IMR-90 (cell line): ENCODE data around the gene CST7. TPM values are rescaled to one million over a fixed set of nuclear protein-coding genes. Genes with fewer than 3 reads are reported as not detected.

Experiments used
- ATAC-seq: fragments of 200-7000 bp; cut with Tn5 transposase; 2 replicates; pipeline ENCODE4 v1.9.1; 2020; ENCODE audit warnings: low read depth, mild to moderate bottlenecking, moderate library complexity
- BruUV-seq: library from RNA; stranded (reverse); fragments of 400-500 nt; replicated peaks from 2 replicates; lab custom pipeline; 2021; lab: Mats Ljungman, UMichigan
- CTCF ChIA-PET: fragments of 300-600 bp; formaldehyde crosslinking; extraction: SDS; loops from one replicate; lab custom pipeline; 2021; ENCODE audit warnings: antibody characterized with exemption; lab: Yijun Ruan, JAX
- POLR2A ChIA-PET: fragments of 300-600 bp; sonication (Branson Sonifier 250); formaldehyde crosslinking; loops from one replicate; lab custom pipeline; 2022; ENCODE audit warnings: antibody characterized with exemption; ENCODE audit not compliant: unreplicated experiment; lab: Charles Lee
- DNase-seq: peaks from one replicate; pipeline ENCODE4 v3.0.0; 2013
- H2AFZ ChIP-seq: replicated peaks from 2 replicates; pipeline ENCODE3; 2013; ENCODE audit warnings: low read length, mild to moderate bottlenecking; ENCODE audit not compliant: poor library complexity
- H2AK5ac ChIP-seq: 2 replicates; pipeline ENCODE4 v1.6.1; 2013; ENCODE audit warnings: low read depth, low read length, inconsistent platforms
- H2AK9ac ChIP-seq: replicated peaks from 2 replicates; pipeline ENCODE3; 2013; ENCODE audit warnings: mild to moderate bottlenecking, low read depth, low read length, moderate library complexity; ENCODE audit not compliant: poor library complexity
- H2BK120ac ChIP-seq: 2 replicates; pipeline ENCODE4 v1.6.1; 2013; ENCODE audit warnings: low read depth, low read length, inconsistent platforms
- H2BK15ac ChIP-seq: 3 replicates; pipeline ENCODE4 v1.6.1; 2013; ENCODE audit warnings: low read depth, low read length, inconsistent platforms
- H2BK20ac ChIP-seq: 2 replicates; pipeline ENCODE4 v1.6.1; 2013; ENCODE audit warnings: low read depth, mild to moderate bottlenecking, inconsistent platforms, low read length, moderate library complexity
- H2BK5ac ChIP-seq: 2 replicates; pipeline ENCODE4 v1.6.1; 2013; ENCODE audit warnings: mild to moderate bottlenecking, low read depth, low read length, inconsistent platforms; ENCODE audit not compliant: poor library complexity, severe bottlenecking
- H3K14ac ChIP-seq: replicated peaks from 2 replicates; pipeline ENCODE4 v1.6.1; 2013; ENCODE audit warnings: low read depth, low read length, inconsistent platforms
- H3K18ac ChIP-seq: 2 replicates; pipeline ENCODE4 v1.6.1; 2013; ENCODE audit warnings: low read depth, low read length, control low read depth
- H3K23ac ChIP-seq: 2 replicates; pipeline ENCODE4 v1.6.1; 2013; ENCODE audit warnings: low read depth, low read length, inconsistent platforms
- H3K27ac ChIP-seq: 2 replicates; pipeline ENCODE4 v1.5.1; 2013; ENCODE audit warnings: mild to moderate bottlenecking, control low read depth, low read length; ENCODE audit not compliant: insufficient read depth
- H3K27me3 ChIP-seq: 2 replicates; pipeline ENCODE4 v1.6.1; 2013; ENCODE audit warnings: low read length; ENCODE audit not compliant: control insufficient read depth, insufficient read depth
- H3K36me3 ChIP-seq: 2 replicates; pipeline ENCODE4 v1.6.1; 2013; ENCODE audit warnings: low read length, mixed read lengths; ENCODE audit not compliant: control insufficient read depth, insufficient read depth
- H3K4ac ChIP-seq: 2 replicates; pipeline ENCODE4 v1.6.1; 2013; ENCODE audit warnings: low read depth, low read length, inconsistent platforms
- H3K4me1 ChIP-seq: 2 replicates; pipeline ENCODE4 v1.6.1; 2013; ENCODE audit warnings: low read length, mixed read lengths; ENCODE audit not compliant: control insufficient read depth, insufficient read depth
- H3K4me2 ChIP-seq: 2 replicates; pipeline ENCODE4 v1.6.1; 2013; ENCODE audit warnings: low read depth, mild to moderate bottlenecking, control low read depth, low read length, moderate library complexity
- H3K4me3 ChIP-seq: 2 replicates; pipeline ENCODE4 v1.5.1; 2013; ENCODE audit warnings: low read depth, mild to moderate bottlenecking, control low read depth, low read length, moderate library complexity; ENCODE audit not compliant: insufficient read depth
- H3K56ac ChIP-seq: 2 replicates; pipeline ENCODE4 v1.6.1; 2013; ENCODE audit warnings: low read length, inconsistent platforms; ENCODE audit not compliant: insufficient read depth; ENCODE audit errors: extremely low read depth
- H3K79me1 ChIP-seq, 2 experiments: 2 replicates each; pipeline ENCODE4 v1.6.1; 2013; ENCODE audit warnings: low read length in 2 of 2, inconsistent platforms in 1 of 2, low read depth in 1 of 2
- H3K9ac ChIP-seq: 2 replicates; pipeline ENCODE4 v1.6.1; 2013; ENCODE audit warnings: low read depth, low read length, control low read depth
- H3K9me1 ChIP-seq: 2 replicates; pipeline ENCODE4 v1.6.1; 2013; ENCODE audit warnings: low read length, inconsistent platforms; ENCODE audit not compliant: insufficient read depth
- H3K9me3 ChIP-seq: 2 replicates; pipeline ENCODE4 v1.6.1; 2013; ENCODE audit warnings: low read length; ENCODE audit not compliant: control insufficient read depth, insufficient read depth
- H4K20me1 ChIP-seq: 2 replicates; pipeline ENCODE4 v1.6.1; 2013; ENCODE audit warnings: low read length, inconsistent platforms; ENCODE audit not compliant: insufficient read depth
- H4K5ac ChIP-seq: 2 replicates; pipeline ENCODE4 v1.6.1; 2013; ENCODE audit warnings: mild to moderate bottlenecking, low read depth, low read length, control low read depth
- H4K8ac ChIP-seq, 2 experiments: 2 replicates each; pipeline ENCODE4 v1.6.1; 2013; ENCODE audit warnings: low read depth in 2 of 2, low read length in 2 of 2, control low read depth in 1 of 2, inconsistent platforms in 1 of 2
- H4K91ac ChIP-seq: 2 replicates; pipeline ENCODE4 v1.6.1; 2013; ENCODE audit warnings: low read depth, low read length, inconsistent platforms; ENCODE audit not compliant: insufficient read depth
- BHLHE40 ChIP-seq: fragments of 150-350 bp; IDR thresholded peaks from 2 replicates; pipeline ENCODE4 v1.6.1; 2016; ENCODE audit warnings: mild to moderate bottlenecking, low read depth, low read length
- NFE2L2 ChIP-seq: fragments of 150-350 bp; IDR thresholded peaks from 2 replicates; pipeline ENCODE4 v1.6.1; 2016; ENCODE audit warnings: low read depth, mild to moderate bottlenecking, low read length
- WGBS, 2 experiments: methylation state at CpG; one replicate each; pipeline versions ENCODE4 v1.1.5 to v1.1.7; 2013; ENCODE audit warnings: missing lambda C conversion rate in 2 of 2; ENCODE audit not compliant: insufficient read length in 1 of 2; ENCODE audit errors: extremely low coverage in 2 of 2; 5-methylcytosine and 5-hydroxymethylcytosine counted together
- dilution Hi-C: fragments of 300-500 bp; cut with HindIII; formaldehyde crosslinking; loops from one replicate; pipeline ENCODE4 v1.14.3; 2018; ENCODE audit warnings: low sequenced_read_pairs; ENCODE audit not compliant: unreplicated experiment
- in situ Hi-C: fragments of 300-500 bp; cut with MboI; formaldehyde crosslinking; loops from 3 replicates; pipeline ENCODE4 v1.14.3; 2019; ENCODE audit warnings: low sequenced_read_pairs, inconsistent platforms, mixed read lengths
- intact Hi-C: fragments of 100-400 bp; cut with micrococcal nuclease; formaldehyde crosslinking; loops from 2 replicates; pipeline ENCODE4 v1.10.0; 2022
- polyA plus RNA-seq, 3 experiments: library from polyadenylated mRNA; depleted of rRNA; stranded (reverse); fragments of >200 nt; gene quantifications; 2 replicates each; pipeline ENCODE4 v1.2.3, GENCODE V29; 2012; ENCODE audit warnings: low replicate concordance in 1 of 3
- total RNA-seq: library from RNA; depleted of rRNA; stranded (reverse); fragments of >200 nt; gene quantifications from 2 replicates; pipeline ENCODE4 v1.2.3, GENCODE V29; 2012

CST7 gene
- total and polyA plus RNA-seq, 2 of the 4 experiments (the other 2 are of a cell fraction): not detected

DNA sequence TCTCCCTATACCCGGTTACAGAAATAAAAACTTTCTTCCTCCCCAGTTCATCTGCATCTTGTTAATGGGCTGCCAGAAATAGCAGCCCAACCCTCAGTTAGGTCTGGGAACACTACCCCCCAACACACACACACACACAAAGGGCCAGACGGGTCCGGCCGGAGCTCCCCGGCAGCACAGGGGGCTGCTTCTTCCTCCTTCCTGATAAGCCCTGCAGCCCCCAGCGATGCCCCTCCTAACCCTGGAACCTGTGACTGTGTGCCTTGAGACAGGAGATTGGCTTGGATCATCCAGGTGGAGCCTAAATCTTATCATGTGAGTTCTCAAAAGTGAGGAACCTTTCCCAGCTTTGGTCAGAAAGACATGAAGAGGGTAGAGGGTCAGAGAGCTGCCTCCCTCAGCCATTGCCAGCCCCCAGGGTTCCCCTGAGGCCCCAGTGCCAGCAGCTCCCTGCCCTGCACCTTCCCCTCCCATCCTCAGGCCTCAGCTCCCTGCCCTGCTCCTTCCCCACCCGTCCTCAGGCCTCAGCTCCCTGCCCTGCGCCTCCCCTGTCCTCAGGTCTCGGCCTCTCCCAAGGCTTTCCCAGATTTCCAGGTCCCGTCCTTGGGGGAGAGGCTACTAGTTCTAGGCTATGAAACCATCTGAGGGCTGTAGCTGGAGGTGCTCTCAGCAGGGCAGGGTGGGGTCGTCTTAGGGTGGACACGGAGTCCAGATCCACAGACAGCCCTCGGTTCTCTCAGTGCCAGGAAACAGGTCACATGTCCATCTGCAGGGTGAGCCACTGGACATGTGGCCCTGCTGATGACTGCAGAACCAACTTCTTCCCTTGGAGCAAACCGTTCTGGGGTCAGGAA is 34.5 kb upstream of the CST7 start:
- Histone ChIP-seq H2AK5ac (no peak overlapping the region), H3K27ac (no peak overlapping the region), H4K5ac (no peak overlapping the region), H3K36me3 (no peaks in the 10 kb centered on the region), H3K14ac (no peak overlapping the region), H3K4me1 (no peaks in the 10 kb centered on the region), H3K79me1 (no peaks in the 10 kb centered on the region), H3K23ac (no peak overlapping the region), H2BK5ac (no peak overlapping the region), H3K4ac (no peak overlapping the region), H2AFZ (no peak overlapping the region), H3K56ac (no peak overlapping the region), H4K91ac (no peak overlapping the region), H2BK15ac (no peak overlapping the region), H3K18ac (no peak overlapping the region), H3K4me3 (no peak overlapping the region), H2AK9ac (no peak overlapping the region), H4K20me1 (no peaks in the 10 kb centered on the region), H2BK120ac (no peak overlapping the region), H2BK20ac (no peak overlapping the region), H3K27me3 (peaks cover 23% of the 10 kb centered on the region; the same call in 1 of the 2 replicates), H3K9ac (no peak overlapping the region), H3K9me1 (no peaks in the 10 kb centered on the region), H4K8ac (no peak overlapping the region), H3K4me2 (no peak overlapping the region), H3K9me3 (no peaks in the 10 kb centered on the region)
- intact Hi-C loops (no loop called here), dilution Hi-C loops (no loop called here), in situ Hi-C loops (loop anchor here (5.0 to 25.0 kb wide), 2 partner anchors 752 to 977 kb away; no protein-coding TSS in a partner anchor)
- DNase-seq: no peak
- ATAC-seq: no peak
- BruUV-seq: no TSS peak
- WGBS, 2 experiments: 67% methylated on average over 1 of the region's 14 CpGs; no CpG with 5 or more reads in 1 of the 2 experiments
- TF ChIP-seq NFE2L2 (no peak), BHLHE40 (no peak)
- ChIA-PET POLR2A (no interaction called here), CTCF (no interaction called here)
